Coronary artery (tissue), 2 donors: ENCODE results near the gene PLPPR1.

Source experiments
- DNase-seq: peaks from one replicate; pipeline ENCODE4 v3.0.0-alpha.2; 2017; ENCODE audit warnings: low spot score
- H3K27ac ChIP-seq, 2 donors: fragments of 200-600 bp; sonication (generic); one replicate each; pipeline ENCODE4 v1.5.1; 2016 to 2019
- H3K4me3 ChIP-seq: fragments of 200-600 bp; sonication (generic); 2 replicates; pipeline ENCODE4 v1.5.1; 2016; ENCODE audit warnings: mild to moderate bottlenecking, moderate library complexity
- CTCF ChIP-seq: fragments of 200-600 bp; sonication (generic); IDR thresholded peaks from one replicate; pipeline ENCODE4 v1.5.1; 2019; ENCODE audit warnings: antibody characterized with exemption

PLPPR1 gene

GRCh38 chr9:101332362-101332761 lies 303.8 kb downstream of the PLPPR1 start:
- TF ChIP-seq CTCF: no peak
- no peak for DNase-seq
- H3K27ac ChIP-seq: no peak overlapping the region
- no peak overlapping the region for H3K4me3 ChIP-seq

- H3K4me3 ChIP-seq: no peak overlapping the region
- no peak overlapping the region for H3K27ac ChIP-seq
- TF ChIP-seq CTCF: no peak
- DNase-seq: no peak
Measured at GRCh38 chr9:101333490-101333889, 305.0 kb downstream of the PLPPR1 start.

- DNase-seq: no peak
- no peak overlapping the region for H3K4me3 ChIP-seq
- no peak overlapping the region for H3K27ac ChIP-seq
- TF ChIP-seq CTCF: no peak
Measured at GRCh38 chr9:101333926-101334702, 305.6 kb downstream of the PLPPR1 start.

GRCh38 chr9:101336091-101336490 lies 307.6 kb downstream of the PLPPR1 start:
- Histone ChIP-seq H3K27ac (no peak overlapping the region), H3K4me3 (no peak overlapping the region)
- TF ChIP-seq CTCF: no peak
- DNase-seq: no peak

- no peak for TF ChIP-seq CTCF
- no peak for DNase-seq
Measured at GRCh38 chr9:101337237-101337636, 308.7 kb downstream of the PLPPR1 start.

GRCh38 chr9:101341958-101342357 lies 313.4 kb downstream of the PLPPR1 start:
- Histone ChIP-seq H3K27ac (no peak overlapping the region), H3K4me3 (no peak overlapping the region)
- no peak for DNase-seq
- TF ChIP-seq CTCF: no peak

More at GRCh38 chr9:101337237-101337636, 308.7 kb downstream of the PLPPR1 start:
- Histone ChIP-seq H3K27ac (no peak overlapping the region), H3K4me3 (no peak overlapping the region)

- Histone ChIP-seq H3K4me3 (no peak overlapping the region), H3K27ac (no peak overlapping the region)
- DNase-seq: no peak
- no peak for TF ChIP-seq CTCF
Measured at GRCh38 chr9:101342595-101342994, 314.1 kb downstream of the PLPPR1 start.
